Osteoblast (primary cell): ENCODE results near the gene CCDC124. TPM values are rescaled to one million over a fixed set of nuclear protein-coding genes. Genes with fewer than 3 reads are reported as not detected.

Source experiments
- DNase-seq: peaks from one replicate; pipeline ENCODE4 v3.0.0; 2011; ENCODE audit warnings: low spot score, mixed read lengths; ENCODE audit not compliant: insufficient read length; ENCODE audit errors: missing footprints
- H2AFZ ChIP-seq: 2 replicates; pipeline ENCODE4 v1.6.0; 2011; ENCODE audit warnings: mild to moderate bottlenecking, low read length
- H3K27ac ChIP-seq: 2 replicates; pipeline ENCODE4 v1.5.1; 2011; ENCODE audit warnings: mild to moderate bottlenecking, low read depth, low read length, moderate library complexity
- H3K27me3 ChIP-seq: 2 replicates; pipeline ENCODE4 v1.6.0; 2012; ENCODE audit warnings: mild to moderate bottlenecking, control low read depth, inconsistent platforms, low read length, moderate library complexity; ENCODE audit not compliant: insufficient read depth
- H3K36me3 ChIP-seq: 2 replicates; pipeline ENCODE4 v1.5.1; 2011; ENCODE audit warnings: mild to moderate bottlenecking, low read length, control low read depth, moderate library complexity; ENCODE audit not compliant: insufficient read depth
- H3K4me1 ChIP-seq: 2 replicates; pipeline ENCODE4 v1.5.1; 2011; ENCODE audit warnings: mild to moderate bottlenecking, low read length, control low read depth, moderate library complexity; ENCODE audit not compliant: insufficient read depth
- H3K4me2 ChIP-seq: 2 replicates; pipeline ENCODE4 v1.6.0; 2011; ENCODE audit warnings: mild to moderate bottlenecking, low read length; ENCODE audit not compliant: insufficient read depth
- H3K4me3 ChIP-seq: fragments of 200-600 bp; sonication (generic); 3 replicates; pipeline ENCODE4 v1.5.1; 2012; ENCODE audit warnings: mild to moderate bottlenecking, low read length, inconsistent platforms; ENCODE audit not compliant: insufficient read depth
- H3K79me2 ChIP-seq: 2 replicates; pipeline ENCODE4 v1.6.0; 2012; ENCODE audit warnings: mild to moderate bottlenecking, low read length, control low read depth, inconsistent platforms; ENCODE audit not compliant: insufficient read depth
- H3K9me3 ChIP-seq: 2 replicates; pipeline ENCODE4 v1.5.1; 2011; ENCODE audit warnings: low read depth, low read length, control low read depth
- H4K20me1 ChIP-seq: 2 replicates; pipeline ENCODE4 v1.6.0; 2012; ENCODE audit warnings: mild to moderate bottlenecking, low read length, control low read depth; ENCODE audit not compliant: insufficient read depth
- CTCF ChIP-seq: IDR thresholded peaks from 2 replicates; pipeline ENCODE4 v1.5.1; 2011; ENCODE audit warnings: mild to moderate bottlenecking, low read depth, low read length, moderate library complexity; ENCODE audit errors: extremely low read depth
- total RNA-seq: library from RNA; depleted of rRNA; stranded (reverse); fragments of >200 nt; gene quantifications from 2 replicates; pipeline ENCODE4 v1.2.3, GENCODE V29; 2012

The CCDC124 gene
- total RNA-seq, 1 donor = 15.9 TPM

- H3K36me3 ChIP-seq = no peaks in the 10 kb centered on the region
- no peaks in the 10 kb centered on the region for H4K20me1 ChIP-seq
- no peak overlapping the region for H2AFZ ChIP-seq
- no peaks in the 10 kb centered on the region for H3K4me1 ChIP-seq
- TF ChIP-seq CTCF = no peak
- peaks cover 6% of the 10 kb centered on the region for H3K27me3 ChIP-seq
- no peaks in the 10 kb centered on the region for H3K79me2 ChIP-seq
- no peak overlapping the region for H3K27ac ChIP-seq
- peak; percentile 38 for DNase-seq
- H3K4me2 ChIP-seq = no peak overlapping the region
- no peaks in the 10 kb centered on the region for H3K9me3 ChIP-seq
- H3K4me3 ChIP-seq = no peak overlapping the region
Observed at GRCh38 chr19:17975032-17975431, 42.2 kb downstream of the CCDC124 start.

DNA sequence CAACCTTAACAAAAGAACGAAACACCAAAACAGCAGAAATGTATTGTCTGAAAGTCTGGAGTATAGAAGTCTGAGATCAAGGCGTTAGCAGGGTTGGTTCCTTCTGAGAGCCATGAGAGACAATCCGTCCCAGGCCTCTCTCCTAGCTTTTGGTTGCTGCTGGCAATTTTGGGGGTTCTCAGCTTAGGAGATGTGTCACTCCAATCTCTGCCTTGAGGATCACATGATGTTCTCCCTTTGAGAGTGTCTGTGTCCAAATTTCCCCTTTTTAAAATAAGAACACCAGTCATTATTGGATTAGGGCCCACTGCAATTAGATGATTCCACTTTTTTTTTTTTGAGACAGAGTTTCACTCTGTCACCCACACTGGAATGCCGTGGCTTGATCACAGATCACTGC is 44.2 kb downstream of the CCDC124 start:
- no peaks in the 10 kb centered on the region for H3K9me3 ChIP-seq
- no peaks in the 10 kb centered on the region for H3K36me3 ChIP-seq
- no peak overlapping the region for H3K4me2 ChIP-seq
- peak; percentile 57 for DNase-seq
- H2AFZ ChIP-seq = no peak overlapping the region
- no peak overlapping the region for H3K27ac ChIP-seq
- no peaks in the 10 kb centered on the region for H3K79me2 ChIP-seq
- no peak for TF ChIP-seq CTCF
- H3K4me1 ChIP-seq = no peaks in the 10 kb centered on the region
- no peak overlapping the region for H3K4me3 ChIP-seq
- H4K20me1 ChIP-seq = no peaks in the 10 kb centered on the region
- peaks cover 6% of the 10 kb centered on the region for H3K27me3 ChIP-seq

- no peaks in the 10 kb centered on the region for H4K20me1 ChIP-seq
- TF ChIP-seq CTCF = no peak
Observed at GRCh38 chr19:17977488-17977887, 44.7 kb downstream of the CCDC124 start.

GRCh38 chr19:17981611-17982010 is 48.8 kb downstream of the CCDC124 start:
- no peak for DNase-seq
- no peak for TF ChIP-seq CTCF
- no peak overlapping the region for H3K27ac ChIP-seq

More at GRCh38 chr19:17977488-17977887, 44.7 kb downstream of the CCDC124 start:
- Histone ChIP-seq H3K4me3 (no peak overlapping the region), H3K4me2 (no peak overlapping the region), H2AFZ (no peak overlapping the region), H3K9me3 (no peaks in the 10 kb centered on the region), H3K27me3 (peaks cover 6% of the 10 kb centered on the region), H3K27ac (no peak overlapping the region), H3K36me3 (no peaks in the 10 kb centered on the region), H3K4me1 (no peaks in the 10 kb centered on the region), H3K79me2 (no peaks in the 10 kb centered on the region)
- peak; percentile 37 for DNase-seq

More at GRCh38 chr19:17981611-17982010, 48.8 kb downstream of the CCDC124 start:
- no peaks in the 10 kb centered on the region for H3K9me3 ChIP-seq
- no peak overlapping the region for H3K4me2 ChIP-seq
- no peak overlapping the region for H2AFZ ChIP-seq
- H3K4me1 ChIP-seq = no peaks in the 10 kb centered on the region
- no peak overlapping the region for H3K4me3 ChIP-seq
- H4K20me1 ChIP-seq = no peaks in the 10 kb centered on the region
- no peaks in the 10 kb centered on the region for H3K36me3 ChIP-seq
- H3K79me2 ChIP-seq = no peaks in the 10 kb centered on the region
- H3K27me3 ChIP-seq = no peaks in the 10 kb centered on the region
